GM21360 (cell line): Measurements from ENCODE around the gene AVPI1.

Source experiments
- ATAC-seq: cut with Tn5 transposase; IDR thresholded peaks from one replicate; pipeline ENCODE4 v1.9.1; 2021; ENCODE audit warnings: mild to moderate bottlenecking, moderate library complexity; ENCODE audit not compliant: unreplicated experiment

AVPI1 gene, protein sequence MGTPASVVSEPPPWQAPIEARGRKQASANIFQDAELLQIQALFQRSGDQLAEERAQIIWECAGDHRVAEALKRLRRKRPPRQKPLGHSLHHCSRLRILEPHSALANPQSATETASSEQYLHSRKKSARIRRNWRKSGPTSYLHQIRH

DNA sequence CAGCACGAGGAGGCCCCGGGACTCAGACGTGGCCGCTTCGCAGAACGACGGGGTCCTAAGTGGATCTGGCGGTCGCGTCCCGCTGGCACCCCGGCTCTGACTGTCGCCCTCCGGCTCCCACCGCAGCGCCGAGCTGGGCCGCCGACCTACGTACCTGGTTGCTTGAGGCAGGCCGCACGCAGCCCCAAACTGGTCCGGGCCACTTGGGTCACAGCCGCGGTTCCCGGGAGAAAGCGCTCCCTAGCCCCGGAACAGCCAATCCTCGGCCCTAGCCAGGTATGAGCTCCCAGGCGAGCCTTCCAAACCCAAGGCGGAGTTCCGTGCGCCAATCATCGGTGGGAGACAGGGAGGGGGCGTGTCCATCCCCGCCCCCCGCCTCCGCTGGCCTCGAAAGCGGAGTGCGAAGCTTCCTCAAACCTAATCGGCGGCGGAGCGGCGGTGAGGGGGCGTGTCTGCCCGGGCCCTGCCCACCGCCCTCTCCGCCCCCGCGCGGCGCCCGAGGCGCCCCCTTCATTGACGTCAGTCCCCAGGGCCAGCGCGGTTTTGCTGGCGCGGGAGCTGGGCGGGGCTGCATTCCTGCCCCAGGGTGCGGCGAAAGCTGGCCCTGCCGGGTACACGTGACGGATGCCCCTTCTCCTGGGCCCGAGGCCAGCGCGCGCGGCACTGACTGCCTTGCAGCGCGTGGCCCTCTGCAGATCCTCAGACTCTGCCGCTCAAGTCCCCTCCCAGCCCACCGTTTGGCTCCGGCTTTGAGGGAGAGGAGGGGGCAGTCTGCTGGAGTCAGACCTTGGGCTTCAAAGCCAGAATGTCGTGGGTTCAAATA lies at the start of gene AVPI1:
TSS of gene AVPI1 (minus strand) at position 280 of the 823 bp plus-strand sequence. CDS start 7,336 bp downstream, outside the sequence.
- peak; percentile 85 for ATAC-seq

DNA sequence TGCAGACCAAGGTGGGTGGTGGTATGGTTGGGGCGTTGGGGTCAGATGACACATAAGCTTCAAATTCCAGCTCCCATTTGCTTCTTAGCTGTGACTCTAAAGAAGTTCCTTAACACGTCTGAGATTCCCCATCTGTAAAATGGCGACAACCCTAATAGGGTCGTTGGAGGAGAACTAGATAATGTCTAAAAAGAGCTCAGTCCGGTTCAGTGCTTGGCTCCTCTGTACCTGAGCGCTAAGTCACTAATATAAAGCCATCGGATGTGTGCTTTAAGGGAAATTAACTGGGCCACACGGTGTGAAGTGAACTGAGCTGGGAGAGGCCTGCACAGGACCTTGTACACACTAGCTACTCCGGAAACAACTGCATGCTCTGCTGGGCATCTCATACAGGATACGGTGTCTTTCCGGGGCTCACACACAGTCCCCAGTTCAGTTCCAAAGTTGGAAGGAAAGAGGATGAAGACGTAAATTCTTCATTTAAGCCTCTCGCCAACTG lies 49.4 kb upstream of the AVPI1 start:
- ATAC-seq: peak; percentile 34

DNA sequence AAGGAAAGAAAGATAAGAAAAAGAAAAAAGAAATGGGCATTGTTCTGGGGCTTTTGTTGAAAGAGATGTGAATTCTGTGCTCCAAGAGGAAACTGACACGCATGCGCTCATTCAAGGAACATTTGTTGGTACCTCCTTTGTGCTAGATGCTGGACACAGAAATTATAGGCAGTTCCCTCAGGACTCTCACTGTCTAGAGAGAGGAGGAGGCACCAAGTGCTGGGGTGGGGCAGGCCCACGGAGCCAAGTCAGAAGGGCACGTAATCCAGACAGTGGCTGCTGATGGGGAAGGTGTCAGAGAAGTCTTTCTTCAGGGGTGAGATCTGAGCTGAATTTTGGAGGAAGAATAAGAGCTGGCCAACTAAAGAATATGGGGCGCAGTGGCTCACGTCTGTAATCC lies 47.0 kb upstream of the AVPI1 start:
- ATAC-seq: no peak

DNA sequence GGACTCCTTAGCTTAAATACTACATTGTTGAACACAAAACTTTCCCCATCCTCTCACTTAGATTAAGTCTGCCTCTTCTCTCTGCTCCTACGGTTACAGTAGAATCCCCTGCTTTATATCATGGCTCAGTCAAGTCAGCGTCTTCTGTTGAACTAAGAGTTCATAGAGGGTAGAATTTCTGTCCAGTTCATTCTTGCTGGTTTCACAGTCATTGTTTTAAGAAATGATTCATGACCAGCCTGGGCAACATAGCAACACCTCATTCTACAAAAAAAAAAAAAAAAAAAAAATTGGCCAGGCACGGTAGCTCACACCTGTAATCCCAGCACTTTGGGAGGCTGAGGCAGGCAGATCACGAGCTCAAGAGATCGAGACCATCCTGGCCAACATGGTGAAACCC lies 46.2 kb upstream of the AVPI1 start:
- no peak for ATAC-seq

DNA sequence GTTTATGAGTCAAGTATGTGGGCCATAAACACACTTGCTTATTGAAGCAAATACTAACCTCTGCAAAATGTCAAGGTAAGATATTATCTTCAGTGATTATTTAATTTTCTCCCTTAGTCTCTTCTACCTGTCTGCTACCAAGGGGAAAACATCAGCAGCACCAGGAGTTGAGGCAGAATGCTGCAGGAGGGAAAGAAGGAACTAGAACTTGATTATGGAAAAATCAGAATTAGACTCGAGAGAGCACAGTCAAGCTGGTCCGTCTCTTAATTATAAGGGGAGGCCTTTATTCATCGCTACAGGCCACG lies 45.0 kb upstream of the AVPI1 start:
- no peak for ATAC-seq

DNA sequence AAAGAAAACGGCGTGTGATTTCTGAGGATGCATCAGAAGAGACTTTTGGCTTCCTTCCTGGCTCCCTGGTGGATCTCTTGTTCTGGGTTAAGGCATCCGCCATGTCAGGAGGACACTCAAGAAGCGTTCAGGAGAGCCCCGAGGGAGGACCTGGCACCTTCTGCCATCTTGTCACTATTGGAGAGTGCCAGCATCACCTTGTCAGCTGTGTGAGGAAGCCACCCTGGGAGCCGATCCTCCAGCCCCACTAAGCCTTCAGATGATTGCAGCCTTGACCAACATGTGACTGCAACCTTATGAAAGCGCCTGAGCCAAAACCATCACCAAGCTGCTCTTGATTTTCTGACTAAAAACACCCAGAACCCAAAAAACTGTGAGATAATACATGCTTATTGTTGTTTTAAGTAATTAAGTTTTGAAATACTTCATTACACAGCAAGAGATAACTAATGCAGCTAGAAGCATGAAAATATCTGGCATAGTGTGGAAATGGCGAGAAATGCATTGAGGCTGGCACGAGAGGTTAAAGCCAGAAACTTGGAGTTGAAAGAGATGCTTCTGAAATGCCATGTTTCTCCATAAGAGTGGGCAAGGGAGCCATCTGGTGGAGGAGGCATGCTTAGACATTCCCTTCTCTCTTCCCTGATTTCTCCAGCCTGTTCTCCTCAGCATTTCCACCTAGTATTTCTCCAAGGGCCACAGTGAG lies 44.5 kb upstream of the AVPI1 start:
- no peak for ATAC-seq

DNA sequence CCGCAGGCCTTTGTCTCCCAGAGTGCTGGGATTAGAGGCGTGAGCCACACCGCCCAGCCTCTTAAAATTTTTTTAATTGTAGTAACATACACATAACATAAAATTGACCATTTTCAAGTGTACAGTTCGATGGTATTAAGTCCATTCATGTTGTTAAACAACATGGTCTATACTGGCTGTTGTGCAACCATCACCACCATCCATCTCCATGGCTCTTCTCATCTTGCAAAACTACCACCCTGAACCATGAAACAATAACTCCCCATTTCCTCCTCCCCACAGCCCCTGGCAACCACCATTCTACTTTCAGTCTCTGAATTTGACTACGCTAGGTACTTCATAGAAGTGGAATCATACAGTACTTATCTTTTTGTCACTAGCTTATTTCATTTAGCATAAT lies 42.0 kb upstream of the AVPI1 start:
- ATAC-seq: no peak

DNA sequence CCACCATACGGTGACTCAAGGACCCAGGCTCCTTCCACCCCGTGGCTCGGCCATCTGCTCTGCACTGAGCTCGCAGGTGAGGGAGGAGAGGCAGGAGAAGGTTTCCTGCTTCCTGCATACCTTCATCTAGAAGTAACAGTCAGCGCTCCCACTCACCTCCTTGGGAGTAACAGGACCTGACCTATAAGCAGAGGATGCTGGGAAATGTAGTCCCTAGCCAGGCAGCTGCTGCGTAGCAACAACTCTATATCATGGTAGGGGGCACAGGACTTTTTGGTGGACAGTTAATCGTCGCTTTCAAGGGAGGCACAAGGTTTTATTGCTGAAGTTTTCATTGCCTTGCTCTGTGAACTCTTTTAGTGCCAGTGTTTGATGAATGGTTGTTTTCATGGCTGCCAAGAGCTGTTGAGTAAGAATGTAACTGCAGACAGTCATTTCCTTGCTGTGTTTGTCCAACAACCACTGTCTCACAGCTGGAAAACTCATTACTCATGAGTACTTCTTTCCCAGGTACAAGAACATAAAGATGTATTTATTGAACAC lies 39.7 kb upstream of the AVPI1 start:
- no peak for ATAC-seq

DNA sequence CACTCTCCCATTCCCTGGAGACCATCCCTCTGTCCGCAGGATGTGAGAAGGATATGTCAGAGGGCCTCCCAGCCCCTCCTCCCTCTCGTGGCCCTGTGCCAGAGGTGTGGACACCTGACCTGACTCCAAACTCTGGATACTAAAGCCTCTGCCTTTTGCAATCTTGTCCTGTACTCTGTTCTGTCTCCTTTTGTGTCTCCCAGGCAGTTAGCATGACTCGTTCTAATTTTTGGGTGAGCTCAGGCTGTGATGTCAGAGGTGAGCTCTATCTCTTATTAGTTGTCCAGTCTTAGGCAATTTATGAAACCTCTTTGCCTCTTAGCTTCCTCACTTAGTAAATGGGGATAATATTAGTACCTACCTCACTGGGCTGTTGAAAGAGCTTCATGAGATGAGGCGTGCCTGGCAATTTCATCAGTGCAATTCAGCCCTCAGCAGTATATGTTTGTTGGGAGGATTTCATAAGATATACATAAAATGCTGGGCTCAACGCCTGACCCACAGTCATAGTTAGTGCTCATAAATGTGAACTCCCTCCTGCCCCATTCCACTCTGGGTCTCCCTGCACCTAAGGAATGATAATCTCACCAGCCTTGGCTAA lies 37.4 kb upstream of the AVPI1 start:
- no peak for ATAC-seq

DNA sequence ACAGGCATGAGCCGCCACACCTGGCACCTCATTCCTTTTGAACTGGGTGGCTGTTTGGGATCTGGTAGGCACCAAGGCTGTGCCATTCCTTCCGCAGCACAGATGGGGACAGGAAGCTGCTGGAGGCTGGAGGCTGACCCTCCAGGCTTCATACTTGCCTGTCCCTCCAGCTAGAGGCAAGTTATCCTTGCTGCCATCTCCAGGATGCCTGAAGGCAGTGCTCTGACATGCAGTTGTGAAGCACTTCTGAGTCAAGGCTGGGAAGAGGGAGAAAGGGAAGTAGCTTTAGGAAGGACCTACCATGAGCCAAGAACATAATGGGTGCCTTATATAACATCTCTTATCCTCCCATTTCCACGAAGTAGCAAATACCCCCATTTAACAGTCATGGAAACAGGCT lies 36.0 kb upstream of the AVPI1 start:
- ATAC-seq: no peak

DNA sequence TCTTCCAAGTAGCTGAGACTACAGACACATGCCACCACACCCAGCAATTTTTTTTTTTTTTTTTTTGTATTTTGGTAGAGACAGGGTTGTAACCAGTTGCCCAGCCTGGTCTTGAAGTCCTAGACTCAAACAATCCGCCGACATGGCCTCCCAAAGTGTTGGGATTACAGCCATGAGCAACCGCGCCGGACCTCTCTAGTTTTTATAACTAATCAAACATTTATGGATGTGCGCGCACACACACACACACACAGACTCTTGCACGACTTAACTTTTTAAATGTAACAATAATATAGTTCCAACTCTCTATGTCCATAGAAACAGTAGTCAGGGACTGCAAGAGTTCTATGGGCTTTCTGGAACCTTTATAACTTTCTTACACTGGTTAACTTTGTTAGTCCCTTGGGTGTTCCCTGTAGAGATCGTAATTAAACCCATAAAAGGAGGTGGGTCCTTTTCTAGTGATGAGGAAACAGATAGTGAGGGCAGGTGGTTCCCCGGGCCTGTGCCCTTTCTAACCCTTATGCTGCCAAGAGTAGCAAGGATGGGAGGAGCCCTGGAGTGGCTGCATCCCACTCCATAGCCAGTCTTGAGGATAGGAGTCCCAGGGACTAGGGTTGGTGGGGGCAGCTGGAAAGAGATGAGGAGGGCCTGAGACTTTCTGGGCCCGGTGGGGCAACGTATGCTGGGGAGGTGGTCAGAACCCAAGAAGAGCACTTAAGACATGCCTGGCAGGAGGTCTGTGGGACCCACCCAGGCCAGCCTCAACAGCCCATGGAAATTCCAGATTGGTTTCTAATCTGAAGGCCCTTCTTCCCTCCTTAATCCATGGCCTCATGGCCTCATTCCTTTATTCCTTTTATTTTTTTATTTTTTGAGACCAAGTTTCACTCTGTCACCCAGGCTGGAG lies 35.1 kb upstream of the AVPI1 start:
- no peak for ATAC-seq

DNA sequence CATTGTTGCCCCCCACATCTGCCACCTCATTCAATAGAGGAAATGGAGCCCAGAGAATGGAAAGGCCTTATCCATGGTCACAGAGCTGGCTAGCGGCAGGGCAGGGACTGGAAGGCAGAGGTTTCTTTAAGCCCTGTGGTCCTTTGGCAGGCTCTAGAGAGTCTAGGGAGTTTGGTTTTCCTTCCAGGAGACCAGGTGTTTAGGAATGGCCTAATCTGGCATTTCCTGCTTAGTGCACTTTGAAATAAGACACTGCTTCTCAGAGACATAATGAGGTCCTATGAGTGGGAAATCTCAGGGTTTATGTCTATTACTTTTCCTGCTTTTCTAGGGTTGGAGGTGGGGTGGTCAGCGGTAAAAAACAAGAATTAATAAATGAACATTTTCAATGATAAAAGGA lies 32.6 kb upstream of the AVPI1 start:
- ATAC-seq: no peak

DNA sequence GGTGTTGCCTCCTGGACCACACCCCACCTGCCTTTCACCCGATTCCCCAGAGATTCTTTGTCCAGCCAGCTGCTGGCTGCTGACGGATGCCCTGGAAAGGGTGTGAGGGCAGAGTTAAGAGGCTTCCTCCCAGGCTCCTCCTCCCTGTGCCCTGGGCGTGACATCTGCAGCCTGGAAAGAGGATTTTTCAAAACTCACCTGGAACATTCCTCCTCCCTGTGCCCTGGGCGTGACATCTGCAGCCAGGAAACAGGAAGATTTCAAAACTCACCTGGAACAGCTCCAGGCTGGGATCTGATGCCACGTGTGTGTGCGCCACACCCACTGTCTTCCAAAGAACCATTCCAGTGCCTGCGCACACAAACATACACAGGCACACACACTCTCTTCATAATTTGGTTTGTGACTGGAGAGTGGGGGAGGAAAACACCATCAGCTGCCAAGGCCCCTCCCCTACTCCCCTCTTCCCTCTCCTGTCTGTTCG lies 31.7 kb upstream of the AVPI1 start:
- no peak for ATAC-seq

DNA sequence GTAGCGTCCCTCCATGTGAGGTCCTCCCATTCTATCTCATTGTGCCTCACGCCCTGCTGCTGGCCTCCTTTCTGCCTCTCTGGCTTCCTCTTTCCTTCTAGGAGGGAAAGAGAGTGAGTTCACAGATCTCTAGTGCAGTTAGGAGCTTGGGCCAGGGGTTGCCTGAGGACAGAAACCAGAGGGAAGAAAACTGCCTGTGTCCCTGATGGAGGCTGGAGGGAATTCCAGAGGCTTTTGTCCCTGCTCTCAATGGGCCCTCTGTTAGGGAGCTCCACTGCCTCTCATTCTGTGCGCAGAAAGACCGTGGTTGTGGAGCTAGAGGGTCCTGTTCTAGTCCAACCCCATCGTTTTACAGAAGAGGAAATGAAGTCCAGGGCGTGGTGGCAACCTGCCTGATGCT lies 31.1 kb upstream of the AVPI1 start:
- ATAC-seq: no peak

DNA sequence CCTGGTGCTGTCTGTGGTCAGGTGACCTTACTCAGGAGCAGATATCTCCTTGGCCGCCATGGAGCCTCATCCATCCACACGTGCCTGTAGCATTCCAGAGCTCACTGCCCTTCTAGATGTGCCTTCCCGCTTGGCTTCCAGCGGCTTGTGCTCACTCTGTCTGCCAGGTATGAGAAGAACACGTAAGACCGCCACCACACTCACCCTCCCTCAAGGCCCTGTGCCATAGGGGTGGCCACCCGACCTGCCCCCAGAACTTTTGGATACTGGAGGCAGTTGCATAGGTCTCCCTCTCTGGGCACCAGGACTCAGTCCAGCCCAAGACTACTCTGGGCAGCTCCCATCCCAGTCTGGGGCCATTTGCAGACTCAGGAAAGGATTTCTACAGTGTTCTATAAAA lies 30.6 kb upstream of the AVPI1 start:
- no peak for ATAC-seq

DNA sequence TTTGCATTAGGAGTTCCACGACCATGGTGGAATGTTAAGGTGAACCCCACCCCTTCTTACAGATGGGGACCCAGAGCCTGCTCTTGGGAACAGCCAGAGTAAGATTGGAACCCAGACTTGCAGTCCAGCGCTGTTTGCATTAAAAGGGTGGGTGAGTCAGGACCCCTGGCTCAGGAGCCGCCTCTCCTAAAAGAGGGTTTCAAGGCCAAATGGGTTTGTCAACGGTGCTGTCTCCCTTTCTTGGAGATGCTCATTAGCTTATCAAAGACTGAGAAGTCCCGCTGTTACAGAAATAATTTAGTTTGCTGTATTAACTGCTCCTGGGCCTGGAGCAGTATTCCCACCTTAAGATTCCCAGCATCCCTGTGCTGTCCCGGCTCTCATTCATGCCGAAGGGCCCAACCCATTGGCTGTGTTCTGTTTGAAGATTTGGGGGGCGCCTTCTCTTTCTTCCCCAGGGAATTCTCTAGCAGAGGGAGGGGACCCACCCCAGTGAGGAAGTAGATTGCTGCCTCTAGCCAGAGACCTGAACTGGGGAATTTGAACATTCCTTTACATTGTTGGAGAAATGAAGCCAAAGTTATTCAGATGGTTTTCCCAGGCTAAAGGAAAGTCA lies 28.3 kb upstream of the AVPI1 start:
- no peak for ATAC-seq

DNA sequence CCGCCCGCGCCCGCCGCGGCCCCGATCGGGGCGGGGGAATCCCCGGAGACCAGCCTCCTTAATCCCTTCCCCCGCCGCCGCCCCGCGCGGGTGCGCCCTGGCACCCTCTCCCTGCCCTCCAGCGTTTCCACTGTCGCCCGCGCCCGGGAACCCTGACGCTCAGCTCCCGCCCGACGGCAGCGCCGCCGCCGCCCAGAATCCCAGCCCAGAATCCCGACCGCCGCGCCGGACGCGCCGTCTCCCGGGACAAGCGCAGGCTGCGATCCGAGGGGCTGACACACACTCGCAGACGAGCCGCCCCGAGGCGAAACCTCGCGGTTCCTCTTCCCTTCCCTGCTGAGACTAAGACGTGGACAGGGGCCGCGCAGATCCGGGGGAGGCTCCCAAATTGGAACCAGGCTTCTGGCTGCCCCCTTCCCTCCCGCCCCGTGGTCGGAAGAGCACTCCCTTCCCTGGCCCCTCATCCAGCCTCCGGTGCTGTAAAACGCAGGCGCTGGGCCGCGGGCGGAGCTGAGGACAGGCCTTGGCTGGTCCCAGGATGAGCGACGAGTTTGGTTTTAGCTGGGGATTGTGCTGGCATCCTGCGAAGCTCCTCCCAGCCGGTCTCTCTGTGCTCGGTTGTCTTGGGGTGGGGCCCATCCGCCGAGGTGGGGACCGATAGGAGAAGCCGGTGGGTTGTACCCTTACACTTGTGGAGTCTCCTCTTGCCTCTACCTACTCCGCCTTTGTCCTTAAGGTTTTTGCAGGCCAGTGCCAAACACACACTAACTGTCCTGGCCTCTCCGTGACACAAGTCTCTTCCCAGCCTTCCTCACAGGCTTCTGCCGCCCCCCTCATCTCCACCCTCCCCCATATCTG lies 27.6 kb upstream of the AVPI1 start:
- peak; percentile 37 for ATAC-seq

DNA sequence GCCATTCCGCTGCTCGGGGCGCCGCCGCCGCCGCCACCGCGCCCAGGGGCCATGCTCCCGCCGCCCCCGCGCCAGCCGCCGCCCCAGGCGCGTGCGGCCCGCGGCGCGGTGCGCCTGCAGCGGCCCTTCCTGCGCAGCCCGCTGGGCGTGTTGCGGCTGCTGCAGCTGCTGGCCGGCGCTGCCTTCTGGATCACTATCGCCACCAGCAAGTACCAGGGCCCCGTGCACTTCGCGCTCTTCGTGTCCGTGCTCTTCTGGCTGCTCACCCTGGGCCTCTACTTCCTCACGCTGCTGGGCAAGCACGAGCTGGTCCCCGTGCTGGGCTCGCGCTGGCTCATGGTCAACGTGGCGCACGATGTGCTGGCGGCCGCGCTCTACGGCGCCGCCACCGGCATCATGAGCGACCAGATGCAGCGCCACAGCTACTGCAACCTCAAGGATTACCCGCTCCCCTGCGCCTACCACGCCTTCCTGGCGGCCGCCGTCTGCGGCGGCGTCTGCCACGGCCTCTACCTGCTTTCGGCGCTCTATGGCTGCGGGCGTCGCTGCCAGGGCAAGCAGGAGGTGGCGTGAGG lies 26.9 kb upstream of the AVPI1 start:
- peak; percentile 72 for ATAC-seq
